Upper lobe of left lung (tissue), 4 donors: ENCODE data around the gene TNNT3.

Source experiments
- CTCF ChIP-seq, 6 experiments: fragments of 450-650 bp in 4 of 6; fragments of 200-600 bp in 2 of 6; sonication (generic) in 2 of 6; IDR thresholded peaks; one replicate each; pipeline ENCODE4 v1.5.1; 2016 to 2019; ENCODE audit warnings: antibody characterized with exemption in 6 of 6
- EP300 ChIP-seq, 4 donors: sonication (generic); formaldehyde crosslinking; IDR thresholded peaks; one replicate each; pipeline ENCODE4 v1.5.1; 2017; ENCODE audit warnings: antibody characterized with exemption in 4 of 4, control low read depth in 2 of 4
- POLR2A ChIP-seq, 4 donors: fragments of 450-650 bp; IDR thresholded peaks; one replicate each; pipeline ENCODE4 v1.5.1; 2016 to 2017; ENCODE audit warnings: antibody characterized with exemption in 4 of 4, mild to moderate bottlenecking in 2 of 4
- POLR2AphosphoS5 ChIP-seq, 2 donors: sonication (generic); formaldehyde crosslinking; IDR thresholded peaks; one replicate each; pipeline ENCODE4 v1.5.1; 2017; ENCODE audit warnings: antibody characterized with exemption in 2 of 2

- TF ChIP-seq POLR2A (IDR thresholded peaks at IDR 0.05) (no peak), CTCF (IDR thresholded peaks at IDR 0.05) (no peak), POLR2AphosphoS5 (IDR thresholded peaks at IDR 0.05) (no peak), EP300 (IDR thresholded peaks at IDR 0.05) (no peak)
Measured at GRCh38 chr11:1922481-1923081, 3.1 kb downstream of the TNNT3 start.
